HUDEP-2 (cell line): Measurements from ENCODE around the gene UBE2E1.
A peak's percentile ranks its signal among the peaks of the same experiment; 100 is the strongest.

Experiments
- DNase-seq, 76 experiments: peaks; one replicate each; lab custom pipeline; 2025; ENCODE audit not compliant: unreplicated experiment in 76 of 76; lab: John Stamatoyannopoulos, UW

UBE2E1 gene

GRCh38 chr3:23793528-23794134, 12.1 kb upstream of the UBE2E1 start:
- DNase-seq = no peak

- DNase-seq = no peak
Observed at GRCh38 chr3:23795096-23795495, 10.7 kb upstream of the UBE2E1 start.

GRCh38 chr3:23796518-23796917, 9.2 kb upstream of the UBE2E1 start:
- peak in 1 of 76 experiments; percentile 1 for DNase-seq

GRCh38 chr3:23797491-23797890, 8.3 kb upstream of the UBE2E1 start:
- no peak for DNase-seq

- no peak for DNase-seq
Observed at GRCh38 chr3:23798456-23798855, 7.3 kb upstream of the UBE2E1 start.

GRCh38 chr3:23798876-23799275, 6.9 kb upstream of the UBE2E1 start:
- DNase-seq = no peak

- peak in 2 of 76 experiments; percentile 7 to 9 for DNase-seq
Observed at GRCh38 chr3:23800731-23801130, 5.0 kb upstream of the UBE2E1 start.

- DNase-seq = no peak
Observed at GRCh38 chr3:23804441-23805209, 1.1 kb upstream of the UBE2E1 start.

GRCh38 chr3:23805210-23805632, 534 bp upstream of the UBE2E1 start:
- DNase-seq = no peak

GRCh38 chr3:23806534-23807423, 1.0 kb downstream of the UBE2E1 start:
- DNase-seq = peak in 5 of 76 experiments; percentile 3 to 12 (median 5)

GRCh38 chr3:23807424-23808015, 1.8 kb downstream of the UBE2E1 start:
- no peak for DNase-seq

- peak in 72 of 76 experiments; percentile 13 to 85 (median 54) for DNase-seq
Observed at GRCh38 chr3:23808525-23808924, 2.8 kb downstream of the UBE2E1 start.

- peak in 3 of 76 experiments; percentile 3 to 13 (median 5) for DNase-seq
Observed at GRCh38 chr3:23809294-23809693, 3.5 kb downstream of the UBE2E1 start.

GRCh38 chr3:23809840-23810342, 4.1 kb downstream of the UBE2E1 start:
- peak in 13 of 76 experiments; percentile 5 to 41 (median 30) for DNase-seq

GRCh38 chr3:23810343-23811184, 4.8 kb downstream of the UBE2E1 start:
- peak in 65 of 76 experiments; percentile 3 to 69 (median 42) for DNase-seq

- peak in 3 of 76 experiments; percentile 15 to 50 (median 43) for DNase-seq
Observed at GRCh38 chr3:23811185-23811527, 5.4 kb downstream of the UBE2E1 start.

- DNase-seq = no peak
Observed at GRCh38 chr3:23811919-23812318, 6.2 kb downstream of the UBE2E1 start.

GRCh38 chr3:23815879-23816278, 10.1 kb downstream of the UBE2E1 start:
- no peak for DNase-seq

GRCh38 chr3:23816721-23817120, 11.0 kb downstream of the UBE2E1 start:
- no peak for DNase-seq
